GM10266 (cell line): ENCODE results near the gene EEF1A2.

ENCODE experiments used
- DNase-seq: peaks from one replicate; pipeline ENCODE4 v3.0.0; 2012; ENCODE audit errors: extremely low spot score
- CTCF ChIP-seq: IDR thresholded peaks from 2 replicates; pipeline ENCODE4 v1.5.1; 2012; ENCODE audit warnings: mild to moderate bottlenecking, low read depth; ENCODE audit not compliant: control insufficient read depth, insufficient read depth; ENCODE audit errors: missing control alignments

EEF1A2 gene

GRCh38 chr20:63536241-63536977 lies 37.5 kb upstream of the EEF1A2 start:
- DNase-seq, result no peak

GRCh38 chr20:63534831-63535651 lies 36.2 kb upstream of the EEF1A2 start:
- no peak for TF ChIP-seq CTCF
- no peak for DNase-seq

More at GRCh38 chr20:63536241-63536977, 37.5 kb upstream of the EEF1A2 start:
- TF ChIP-seq CTCF, result no peak

GRCh38 chr20:63534427-63534830 lies 35.5 kb upstream of the EEF1A2 start:
- TF ChIP-seq CTCF, result no peak
- no peak for DNase-seq

GRCh38 chr20:63533871-63534393 lies 35.0 kb upstream of the EEF1A2 start:
- DNase-seq, result no peak

GRCh38 chr20:63533388-63533787 lies 34.5 kb upstream of the EEF1A2 start:
- DNase-seq, result no peak
- no peak for TF ChIP-seq CTCF

More at GRCh38 chr20:63533871-63534393, 35.0 kb upstream of the EEF1A2 start:
- no peak for TF ChIP-seq CTCF

- no peak for DNase-seq
- no peak for TF ChIP-seq CTCF
Measured at GRCh38 chr20:63532449-63532971, 33.6 kb upstream of the EEF1A2 start.
